Activated naive CD8-positive, alpha-beta T cell treated with anti-CD3 and anti-CD28 coated beads, Interleukin-2, amount 10 ng/mL, durations not matched to agents 7 days and 5 days (primary cell): ENCODE data around the gene POLR1B. TPM values are rescaled to one million over a fixed set of nuclear protein-coding genes. Genes with fewer than 3 reads are reported as not detected.
A peak's percentile ranks its signal among the peaks of the same experiment; 100 is the strongest.
"Not testable (repeated sequence)": the region's sequence is repeated elsewhere in the genome, so short reads cannot be mapped to it uniquely, and the experiment has no call there.

Source experiments
- ATAC-seq: fragments of 150-1000 bp; cut with Tn5 transposase; one replicate; pipeline ENCODE4 v1.10.0; 2021; ENCODE audit warnings: low read depth, moderate library complexity
- POLR2A ChIA-PET: fragments of 350-600 bp; sonication (Branson Sonifier 250); formaldehyde crosslinking; loops from one replicate; lab custom pipeline; 2021; ENCODE audit warnings: antibody characterized with exemption; lab: Charles Lee
- DNase-seq: peaks from one replicate; pipeline ENCODE4 v3.0.0; 2021
- H3K27ac Mint-ChIP-seq: one replicate; pipeline ENCODE4 v1.8.0; 2022; ENCODE audit warnings: mild to moderate bottlenecking, mixed read lengths
- H3K27me3 Mint-ChIP-seq: one replicate; pipeline ENCODE4 v1.8.0; 2022; ENCODE audit warnings: mild to moderate bottlenecking, moderate library complexity, mixed read lengths
- H3K36me3 Mint-ChIP-seq: one replicate; pipeline ENCODE4 v1.8.0; 2021; ENCODE audit warnings: mild to moderate bottlenecking, mixed read lengths
- H3K4me1 Mint-ChIP-seq: one replicate; pipeline ENCODE4 v1.8.0; 2021; ENCODE audit warnings: mixed read lengths
- H3K4me3 Mint-ChIP-seq: one replicate; pipeline ENCODE4 v1.8.0; 2022; ENCODE audit warnings: mild to moderate bottlenecking, moderate library complexity, mixed read lengths
- H3K9me3 Mint-ChIP-seq: one replicate; pipeline ENCODE4 v1.8.0; 2021; ENCODE audit warnings: mixed read lengths
- total RNA-seq, 2 experiments: library from RNA; stranded (reverse); gene quantifications; one replicate each; pipeline ENCODE4 v1.2.3, GENCODE V29; 2021

POLR1B gene
- total RNA-seq, 2 experiments from 2014 or later, result 27.2 to 27.3 TPM

DNA sequence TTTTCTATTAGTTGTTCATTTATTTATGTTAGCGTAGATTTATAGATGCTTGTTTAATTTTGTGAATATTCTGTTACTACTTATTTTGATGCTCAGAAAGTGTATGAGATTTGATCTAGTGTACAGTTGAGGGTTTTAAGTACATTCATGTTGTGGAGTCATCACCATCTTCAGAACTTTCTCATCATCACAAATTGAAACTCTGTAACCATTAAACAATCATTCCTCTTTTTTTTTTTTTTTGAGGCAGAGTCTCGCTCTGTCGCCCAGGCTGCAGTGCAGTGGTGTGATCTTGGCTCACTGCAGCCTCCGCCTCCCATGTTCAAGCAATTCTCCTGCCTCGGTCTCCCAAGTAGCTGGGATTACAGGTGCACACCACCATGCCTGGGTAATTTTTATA lies 24.2 kb downstream of the POLR1B start:
- H3K4me3 Mint-ChIP-seq, ATAC-seq, POLR2A ChIA-PET, H3K27me3 Mint-ChIP-seq, H3K4me1 Mint-ChIP-seq, DNase-seq, H3K27ac Mint-ChIP-seq, H3K9me3 Mint-ChIP-seq: not testable (repeated sequence)
- H3K36me3 Mint-ChIP-seq, result peaks cover 37% of the 10 kb centered on the region

GRCh38 chr2:112572005-112572404 lies 29.7 kb downstream of the POLR1B start:
- ATAC-seq (no peak), DNase-seq (no peak)
- no peaks in the 10 kb centered on the region for H3K9me3 Mint-ChIP-seq
- no peaks in the 10 kb centered on the region for H3K27me3 Mint-ChIP-seq
- H3K4me3 Mint-ChIP-seq, result no peak overlapping the region
- H3K27ac Mint-ChIP-seq, result no peak overlapping the region
- no peaks in the 10 kb centered on the region for H3K4me1 Mint-ChIP-seq
- peaks cover 38% of the 10 kb centered on the region for H3K36me3 Mint-ChIP-seq
- POLR2A ChIA-PET, result no interaction called here

DNA sequence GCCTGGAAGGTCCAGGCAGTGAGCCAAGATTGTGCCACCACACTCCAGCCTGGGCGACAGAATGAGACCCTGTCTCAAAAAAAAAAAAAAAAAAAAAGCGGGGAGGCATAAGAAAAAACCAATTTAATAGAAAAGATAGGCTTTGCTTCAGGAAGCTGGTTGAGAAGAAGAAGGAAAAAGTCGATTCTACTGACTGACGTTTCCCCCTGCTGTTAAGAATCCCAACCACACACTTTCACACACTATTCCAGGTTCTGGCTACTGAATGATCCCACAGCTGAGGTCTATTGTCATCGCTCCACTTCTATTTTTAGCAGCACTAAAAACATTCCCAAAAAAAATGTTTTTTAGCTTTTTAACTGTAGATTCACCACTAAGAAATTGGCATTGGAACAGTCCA lies 35.5 kb downstream of the POLR1B start:
- ATAC-seq (no peak), DNase-seq (no peak)
- Mint-ChIP-seq H3K27ac (no peak overlapping the region), H3K9me3 (no peaks in the 10 kb centered on the region), H3K4me1 (peaks cover 5% of the 10 kb centered on the region), H3K27me3 (no peaks in the 10 kb centered on the region), H3K4me3 (no peak overlapping the region), H3K36me3 (peaks cover 2% of the 10 kb centered on the region)
- POLR2A ChIA-PET, result interaction anchor here (0.6 to 0.7 kb wide), 2 partner anchors 95 to 317 kb away, joined by 3 to 4 read pairs; no protein-coding TSS in a partner anchor

- DNase-seq (no peak), ATAC-seq (no peak)
- H3K36me3 Mint-ChIP-seq, result peaks cover 3% of the 10 kb centered on the region
- H3K4me3 Mint-ChIP-seq, result no peak overlapping the region
- POLR2A ChIA-PET, result no interaction called here
- peaks cover 12% of the 10 kb centered on the region for H3K4me1 Mint-ChIP-seq
- no peak overlapping the region for H3K27ac Mint-ChIP-seq
- H3K9me3 Mint-ChIP-seq, result no peaks in the 10 kb centered on the region
- H3K27me3 Mint-ChIP-seq, result no peaks in the 10 kb centered on the region
Measured at GRCh38 chr2:112579241-112579640, 37.0 kb downstream of the POLR1B start.

GRCh38 chr2:112580084-112580483 lies 37.8 kb downstream of the POLR1B start:
- H3K27ac Mint-ChIP-seq, result no peak overlapping the region
- H3K36me3 Mint-ChIP-seq, result peaks cover 5% of the 10 kb centered on the region
- DNase-seq, result no peak
- H3K4me1 Mint-ChIP-seq, result peaks cover 15% of the 10 kb centered on the region
- no peaks in the 10 kb centered on the region for H3K27me3 Mint-ChIP-seq
- no peak for ATAC-seq
- no peak overlapping the region for H3K4me3 Mint-ChIP-seq
- no peaks in the 10 kb centered on the region for H3K9me3 Mint-ChIP-seq
- POLR2A ChIA-PET, result no interaction called here

GRCh38 chr2:112582314-112582746 lies 40.1 kb downstream of the POLR1B start:
- H3K4me3 Mint-ChIP-seq, result no peak overlapping the region
- H3K36me3 Mint-ChIP-seq, result peaks cover 15% of the 10 kb centered on the region
- H3K9me3 Mint-ChIP-seq, result no peaks in the 10 kb centered on the region
- POLR2A ChIA-PET, result no interaction called here
- peak; percentile 45 for DNase-seq
- H3K27me3 Mint-ChIP-seq, result no peaks in the 10 kb centered on the region
- H3K27ac Mint-ChIP-seq, result peak overlapping the region; percentile 69
- H3K4me1 Mint-ChIP-seq, result peaks cover 29% of the 10 kb centered on the region
- ATAC-seq, result peak; percentile 9

DNA sequence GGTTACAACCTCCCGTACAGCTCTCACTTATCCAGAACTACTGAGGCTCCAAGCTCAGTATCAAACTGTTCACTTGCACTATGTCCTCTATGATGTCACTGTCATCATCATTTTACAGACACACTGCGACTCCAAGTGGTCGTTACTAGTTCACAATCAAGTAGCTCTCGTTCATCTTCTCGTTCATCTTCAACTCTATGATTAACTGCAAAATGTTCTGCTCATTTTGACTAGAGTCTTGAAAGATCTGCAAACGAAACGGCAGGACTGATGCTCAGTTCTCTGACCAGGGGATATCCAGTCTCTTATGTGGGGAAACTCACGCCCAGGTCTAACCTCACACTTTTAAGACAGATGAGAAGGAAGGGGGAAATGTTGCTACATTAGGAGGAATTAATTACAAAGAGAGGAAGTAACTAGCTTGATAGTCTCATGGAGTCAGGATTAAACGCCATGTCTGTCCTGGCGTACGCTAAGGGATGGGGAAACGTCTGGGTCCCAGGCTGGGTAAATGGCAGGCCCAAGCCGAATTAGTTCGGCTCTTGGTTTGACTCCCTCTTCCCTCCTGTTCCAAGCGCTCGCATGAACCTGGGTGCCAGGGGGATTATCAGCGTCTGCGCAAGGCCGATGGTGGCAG lies 41.4 kb downstream of the POLR1B start:
- ATAC-seq, result no peak
- H3K9me3 Mint-ChIP-seq, result no peaks in the 10 kb centered on the region
- no peak for DNase-seq
- H3K4me1 Mint-ChIP-seq, result peaks cover 29% of the 10 kb centered on the region
- peaks cover 15% of the 10 kb centered on the region for H3K36me3 Mint-ChIP-seq
- peak overlapping the region; percentile 99 for H3K27ac Mint-ChIP-seq
- POLR2A ChIA-PET, result interaction anchor here (0.5 to 2.5 kb wide), 6 partner anchors 10 to 309 kb away, joined by 3 to 11 read pairs (median 4); partner anchors contain the start of gene SLC20A1
- H3K4me3 Mint-ChIP-seq, result peak overlapping the region; percentile 97
- H3K27me3 Mint-ChIP-seq, result no peaks in the 10 kb centered on the region

GRCh38 chr2:112584134-112584890 lies 42.0 kb downstream of the POLR1B start, which contains the start of gene CHCHD5:
TSS of gene CHCHD5 (plus strand) at chr2:112584609. CDS start at chr2:112584648, 39 bp downstream.
- Mint-ChIP-seq H3K27me3 (no peaks in the 10 kb centered on the region), H3K27ac (peak within 1 kb of the TSS; percentile 99), H3K4me3 (peak within 1 kb of the TSS; percentile 97)

GRCh38 chr2:112584891-112585250 lies 42.6 kb downstream of the POLR1B start:
- peaks cover 29% of the 10 kb centered on the region for H3K4me1 Mint-ChIP-seq

More at GRCh38 chr2:112584134-112584890, 42.0 kb downstream of the POLR1B start, which contains the start of gene CHCHD5:
- POLR2A ChIA-PET, result interaction anchor here (0.6 to 2.5 kb wide), 10 partner anchors 10 to 329 kb away, joined by 3 to 11 read pairs (median 4); partner anchors contain the start of genes CKAP2L, SLC20A1 and ZC3H8
- ATAC-seq (peak; percentile 90), DNase-seq (peak; percentile 91)
- peaks cover 15% of the 10 kb centered on the region for H3K36me3 Mint-ChIP-seq
- peaks cover 29% of the 10 kb centered on the region for H3K4me1 Mint-ChIP-seq
- H3K9me3 Mint-ChIP-seq, result no peaks in the 10 kb centered on the region

DNA sequence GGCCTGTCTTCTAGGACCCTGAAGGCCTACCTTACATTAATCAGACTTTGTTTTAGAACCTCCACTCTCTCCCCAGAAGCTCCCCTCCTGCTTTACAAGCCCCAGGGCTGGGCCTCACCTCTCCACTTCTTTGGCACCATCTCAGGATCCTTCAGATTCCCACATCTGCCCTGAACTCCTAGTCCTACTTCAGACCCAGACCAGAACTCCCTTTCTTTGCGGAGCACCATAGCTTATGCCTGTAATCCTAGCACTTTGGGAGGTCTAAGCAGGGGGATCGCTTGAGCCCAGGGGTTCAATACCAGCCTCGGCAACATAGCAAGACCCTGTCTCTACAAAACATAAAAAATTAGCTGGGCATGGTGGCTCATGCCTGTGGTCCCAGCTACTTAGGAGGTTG lies 43.1 kb downstream of the POLR1B start:
- Mint-ChIP-seq H3K27ac (peak overlapping the region; percentile 99), H3K4me1 (peaks cover 29% of the 10 kb centered on the region), H3K9me3 (no peaks in the 10 kb centered on the region), H3K36me3 (peaks cover 15% of the 10 kb centered on the region), H3K27me3 (no peaks in the 10 kb centered on the region), H3K4me3 (peak overlapping the region; percentile 97)
- DNase-seq (no peak), ATAC-seq (no peak)
- POLR2A ChIA-PET, result interaction anchor here (1.3 to 2.5 kb wide), 3 partner anchors 39 to 179 kb away, joined by 3 to 11 read pairs (median 5); partner anchors contain the start of gene CKAP2L

More at GRCh38 chr2:112584891-112585250, 42.6 kb downstream of the POLR1B start:
- Mint-ChIP-seq H3K27ac (peak overlapping the region; percentile 99), H3K9me3 (no peaks in the 10 kb centered on the region), H3K27me3 (no peaks in the 10 kb centered on the region), H3K4me3 (peak overlapping the region; percentile 97), H3K36me3 (peaks cover 15% of the 10 kb centered on the region)
- DNase-seq (no peak), ATAC-seq (no peak)
- POLR2A ChIA-PET, result interaction anchor here (0.6 to 2.5 kb wide), 8 partner anchors 38 to 329 kb away, joined by 3 to 11 read pairs (median 4); partner anchors contain the start of genes CKAP2L, SLC20A1 and ZC3H8

DNA sequence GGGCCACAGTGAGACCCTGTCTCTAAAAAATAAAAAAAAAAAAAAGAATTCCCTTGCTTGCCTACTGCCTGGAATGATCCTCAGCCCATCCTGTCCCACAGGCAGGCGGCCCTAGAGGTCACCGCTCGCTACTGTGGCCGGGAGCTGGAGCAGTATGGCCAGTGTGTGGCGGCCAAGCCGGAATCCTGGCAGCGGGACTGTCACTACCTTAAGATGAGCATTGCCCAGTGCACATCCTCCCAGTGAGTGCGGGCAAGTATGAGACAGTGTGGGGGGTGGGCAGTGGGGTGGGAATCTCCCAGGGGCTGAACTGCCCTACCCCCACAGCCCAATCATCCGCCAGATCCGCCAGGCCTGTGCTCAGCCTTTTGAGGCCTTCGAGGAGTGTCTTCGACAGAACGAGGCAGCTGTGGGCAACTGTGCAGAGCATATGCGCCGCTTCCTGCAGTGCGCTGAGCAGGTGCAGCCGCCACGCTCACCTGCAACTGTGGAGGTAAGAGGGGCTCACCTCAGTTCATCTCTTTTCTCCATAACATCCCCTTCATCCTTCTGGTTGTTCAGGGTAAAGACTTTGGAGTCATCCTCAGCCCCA lies 43.7 kb downstream of the POLR1B start:
- peaks cover 29% of the 10 kb centered on the region for H3K4me1 Mint-ChIP-seq
- H3K4me3 Mint-ChIP-seq, result peak overlapping the region; percentile 97
- ATAC-seq, result no peak
- H3K27me3 Mint-ChIP-seq, result no peaks in the 10 kb centered on the region
- H3K36me3 Mint-ChIP-seq, result peaks cover 15% of the 10 kb centered on the region
- H3K9me3 Mint-ChIP-seq, result no peaks in the 10 kb centered on the region
- POLR2A ChIA-PET, result interaction anchor here (1.5 to 2.5 kb wide), 2 partner anchors 38 to 105 kb away, joined by 5 to 11 read pairs; no protein-coding TSS in a partner anchor
- H3K27ac Mint-ChIP-seq, result no peak overlapping the region
- DNase-seq, result no peak

GRCh38 chr2:112588611-112589045 lies 46.4 kb downstream of the POLR1B start:
- no peak for ATAC-seq
- Mint-ChIP-seq H3K9me3 (no peaks in the 10 kb centered on the region), H3K4me3 (no peak overlapping the region), H3K36me3 (peaks cover 19% of the 10 kb centered on the region), H3K4me1 (peaks cover 18% of the 10 kb centered on the region), H3K27ac (no peak overlapping the region), H3K27me3 (no peaks in the 10 kb centered on the region)
- no peak for DNase-seq
- POLR2A ChIA-PET, result no interaction called here

- Mint-ChIP-seq H3K27ac (no peak overlapping the region), H3K4me1 (peaks cover 7% of the 10 kb centered on the region), H3K27me3 (no peaks in the 10 kb centered on the region), H3K36me3 (peaks cover 17% of the 10 kb centered on the region), H3K4me3 (no peak overlapping the region), H3K9me3 (no peaks in the 10 kb centered on the region)
- DNase-seq (no peak), ATAC-seq (no peak)
- POLR2A ChIA-PET, result no interaction called here
Measured at GRCh38 chr2:112591413-112591812, 49.1 kb downstream of the POLR1B start.
